HEK293T (cell line): ENCODE measurements around the gene GRAP.
A peak's percentile ranks its signal among the peaks of the same experiment; 100 is the strongest.

Experiments used
- CTCF ChIA-PET: fragments of 350-600 bp; formaldehyde crosslinking; extraction: SDS; loops from one replicate; lab custom pipeline; 2021; ENCODE audit warnings: antibody characterized with exemption, inconsistent platforms; lab: Yijun Ruan, JAX
- POLR2A ChIA-PET: fragments of 350-600 bp; formaldehyde crosslinking; extraction: SDS; loops from one replicate; lab custom pipeline; 2020; ENCODE audit warnings: antibody characterized with exemption, inconsistent platforms; lab: Yijun Ruan, JAX
- DNase-seq: peaks from one replicate; pipeline ENCODE4 v3.0.0; 2012; ENCODE audit warnings: mixed read lengths; ENCODE audit errors: extremely low spot score
- ARNT ChIP-seq: fragments of 450-650 bp; IDR thresholded peaks from 2 replicates; pipeline ENCODE4 v1.6.1; 2017; ENCODE audit warnings: mild to moderate bottlenecking
- BHLHE40 ChIP-seq: fragments of 450-650 bp; IDR thresholded peaks from 2 replicates; pipeline ENCODE4 v1.6.1; 2016; ENCODE audit warnings: mild to moderate bottlenecking, moderate library complexity, borderline replicate concordance
- CTBP1 ChIP-seq: fragments of 450-650 bp; IDR thresholded peaks from 2 replicates; pipeline ENCODE4 v1.6.1; 2016; ENCODE audit warnings: borderline replicate concordance
- ELF4 ChIP-seq: fragments of 450-650 bp; IDR thresholded peaks from 2 replicates; pipeline ENCODE4 v1.6.1; 2017; ENCODE audit warnings: antibody characterized with exemption
- FOXA1 ChIP-seq: fragments of 450-650 bp; IDR thresholded peaks from 2 replicates; pipeline ENCODE4 v1.6.1; 2016; ENCODE audit warnings: mild to moderate bottlenecking
- FOXK2 ChIP-seq: fragments of 450-650 bp; IDR thresholded peaks from 2 replicates; pipeline ENCODE4 v1.6.1; 2016; ENCODE audit warnings: mild to moderate bottlenecking
- FOXM1 ChIP-seq: fragments of 450-650 bp; IDR thresholded peaks from 2 replicates; pipeline ENCODE4 v1.6.1; 2017; ENCODE audit warnings: mild to moderate bottlenecking, borderline replicate concordance
- HDGF ChIP-seq: fragments of 450-650 bp; IDR thresholded peaks from 2 replicates; pipeline ENCODE4 v1.6.1; 2017; ENCODE audit warnings: antibody characterized with exemption, borderline replicate concordance
- L3MBTL2 ChIP-seq: fragments of 450-650 bp; conservative IDR thresholded peaks from 2 replicates; pipeline ENCODE4 v1.6.1; 2016; ENCODE audit warnings: mild to moderate bottlenecking
- LEF1 ChIP-seq: fragments of 450-650 bp; IDR thresholded peaks from 2 replicates; pipeline ENCODE4 v1.6.1; 2017; ENCODE audit warnings: mild to moderate bottlenecking, borderline replicate concordance
- NFRKB ChIP-seq: fragments of 450-650 bp; IDR thresholded peaks from 2 replicates; pipeline ENCODE4 v1.6.1; 2016; ENCODE audit warnings: mild to moderate bottlenecking, moderate library complexity
- SP1 ChIP-seq: fragments of 450-650 bp; IDR thresholded peaks from 2 replicates; pipeline ENCODE4 v1.6.1; 2017
- SUZ12 ChIP-seq: fragments of 450-650 bp; IDR thresholded peaks from 2 replicates; pipeline ENCODE4 v1.6.1; 2016; ENCODE audit warnings: mild to moderate bottlenecking
- TARDBP ChIP-seq: fragments of 450-650 bp; IDR thresholded peaks from 2 replicates; pipeline ENCODE4 v1.6.1; 2016
- ZNF384 ChIP-seq: fragments of 450-650 bp; IDR thresholded peaks from 2 replicates; pipeline ENCODE4 v1.6.1; 2016
- TF ChIP-seq, protein P1 (sequence below): fragments of 450-650 bp; IDR thresholded peaks from 2 replicates; pipeline ENCODE4 v1.6.1; 2016

GRAP gene

DNA sequence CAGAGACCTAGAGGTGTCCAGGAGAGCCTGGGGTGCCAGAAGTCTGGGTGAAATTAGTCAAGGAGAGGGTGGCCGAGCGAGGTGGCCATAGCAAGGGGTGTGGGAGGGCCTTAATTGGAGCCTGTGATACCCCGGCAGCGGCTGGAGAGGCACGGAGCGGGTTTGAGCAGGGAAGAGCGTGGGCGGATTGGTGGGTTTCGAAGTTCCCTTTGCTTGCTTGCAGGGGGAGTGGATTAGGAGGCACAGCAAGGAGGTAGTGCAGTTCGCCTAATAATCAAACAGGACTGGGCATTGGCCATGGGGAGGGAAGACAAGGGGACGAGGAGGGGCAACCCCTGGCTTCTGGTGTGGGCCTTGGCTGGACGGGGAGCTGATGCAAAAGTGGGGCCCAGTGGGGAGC is 36.8 kb downstream of the GRAP start:
- TF ChIP-seq CTBP1 (no peak), ELF4 (no peak), FOXM1 (no peak), FOXA1 (no peak), L3MBTL2 (no peak), BHLHE40 (no peak), LEF1 (no peak), FOXK2 (no peak), TARDBP (no peak), NFRKB (no peak), ARNT (no peak), HDGF (no peak), SP1 (no peak), ZNF384 (no peak), SUZ12 (no peak)
- TF ChIP-seq, protein P1, sequence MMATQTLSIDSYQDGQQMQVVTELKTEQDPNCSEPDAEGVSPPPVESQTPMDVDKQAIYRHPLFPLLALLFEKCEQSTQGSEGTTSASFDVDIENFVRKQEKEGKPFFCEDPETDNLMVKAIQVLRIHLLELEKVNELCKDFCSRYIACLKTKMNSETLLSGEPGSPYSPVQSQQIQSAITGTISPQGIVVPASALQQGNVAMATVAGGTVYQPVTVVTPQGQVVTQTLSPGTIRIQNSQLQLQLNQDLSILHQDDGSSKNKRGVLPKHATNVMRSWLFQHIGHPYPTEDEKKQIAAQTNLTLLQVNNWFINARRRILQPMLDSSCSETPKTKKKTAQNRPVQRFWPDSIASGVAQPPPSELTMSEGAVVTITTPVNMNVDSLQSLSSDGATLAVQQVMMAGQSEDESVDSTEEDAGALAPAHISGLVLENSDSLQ = no peak
- CTCF ChIA-PET = no interaction called here
- no peak for DNase-seq
- POLR2A ChIA-PET = no interaction called here

DNA sequence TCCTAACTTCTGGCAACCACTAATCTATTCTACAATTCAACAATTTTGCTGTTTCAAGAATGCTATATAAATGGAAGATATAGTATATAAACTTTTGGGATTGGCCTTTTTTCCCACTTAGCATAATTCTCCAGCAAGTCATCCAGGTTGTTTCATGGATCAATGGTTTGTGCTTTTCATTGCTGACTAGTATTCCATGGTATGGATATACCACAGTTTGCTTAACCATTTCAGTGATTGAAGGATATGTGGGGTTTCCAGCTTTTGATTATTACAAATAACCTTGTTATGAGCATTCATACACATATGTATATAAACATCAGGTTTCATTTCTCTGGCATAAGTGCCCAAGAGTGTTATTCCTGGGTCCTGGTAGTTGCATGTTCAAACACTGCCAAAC is 40.1 kb downstream of the GRAP start:
- no peak for DNase-seq
- TF ChIP-seq ELF4 = no peak
- CTCF ChIA-PET = no interaction called here
- POLR2A ChIA-PET = no interaction called here

DNA sequence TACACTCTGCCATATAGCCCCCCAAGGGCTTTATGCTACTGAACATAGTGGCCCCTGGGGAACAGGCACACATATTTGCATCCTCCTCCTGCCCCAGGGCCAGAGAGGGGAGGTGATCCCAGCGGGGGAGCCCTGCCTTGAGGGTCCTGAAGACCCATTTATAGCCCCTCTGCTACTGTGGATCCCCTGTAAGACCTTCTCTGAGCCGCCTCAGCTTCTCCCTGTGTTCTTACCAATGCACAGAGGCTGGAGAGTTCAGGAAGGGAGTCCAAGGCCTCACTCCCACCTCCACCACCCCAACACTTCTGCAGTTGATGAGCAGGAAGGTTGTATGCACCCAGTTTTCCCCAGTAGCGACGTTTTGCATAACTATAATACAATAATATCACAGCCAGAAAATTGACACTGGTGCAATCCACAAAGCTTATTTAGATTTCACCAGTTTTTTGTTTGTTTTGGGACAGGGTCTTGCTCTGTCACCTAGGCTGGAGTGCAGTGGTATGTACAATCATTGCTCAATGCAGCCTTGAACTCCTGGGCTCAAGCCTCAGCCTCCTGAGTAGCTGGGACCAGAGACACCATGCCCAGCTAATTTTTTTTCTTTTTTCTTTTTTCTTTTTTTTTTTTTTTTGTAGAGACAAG is 40.8 kb downstream of the GRAP start:
- no peak for DNase-seq
- ChIA-PET POLR2A (interaction anchor here (1.5 kb wide), 1 partner anchor 17 kb away, joined by 6 read pairs; no protein-coding TSS in a partner anchor), CTCF (no interaction called here)
- no peak for TF ChIP-seq LEF1
- no peak for TF ChIP-seq ZNF384
- no peak for TF ChIP-seq FOXA1
- no peak for TF ChIP-seq BHLHE40
- TF ChIP-seq SP1 = no peak
- no peak for TF ChIP-seq ARNT

DNA sequence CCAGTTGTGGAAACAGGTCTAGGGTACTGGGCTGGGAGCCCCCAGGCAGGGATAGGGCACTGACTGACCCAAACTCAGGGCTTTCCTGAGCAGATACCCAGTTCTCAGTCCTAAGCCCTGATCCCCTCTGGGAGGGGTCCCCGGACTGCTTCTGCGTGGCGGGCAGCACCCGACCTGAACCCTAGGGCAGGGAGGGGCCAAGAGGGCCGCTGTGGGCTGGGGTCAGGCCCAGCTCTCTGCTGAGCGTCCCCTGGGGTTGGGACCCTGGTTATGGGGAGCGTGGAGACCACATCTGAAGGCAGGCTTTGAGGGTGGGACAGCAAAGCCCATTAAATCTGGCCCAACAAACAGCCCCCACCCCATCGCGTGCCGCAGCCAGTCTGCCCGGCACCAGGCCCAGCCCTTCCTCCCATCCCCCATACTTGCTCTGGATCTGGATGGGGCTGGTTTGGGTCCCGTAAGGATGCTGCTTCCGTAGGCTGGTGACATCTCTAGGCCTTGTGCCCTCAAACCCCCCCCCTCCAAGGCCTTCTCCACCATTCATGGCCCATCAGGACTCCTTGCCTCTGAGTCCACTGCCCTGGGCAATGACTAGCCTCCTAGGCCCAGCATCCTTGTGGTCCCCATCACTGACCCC is 41.5 kb downstream of the GRAP start:
- no peak for TF ChIP-seq FOXM1
- TF ChIP-seq, protein P1 = no peak
- TF ChIP-seq FOXA1 = no peak
- no peak for TF ChIP-seq TARDBP
- TF ChIP-seq SP1 = no peak
- no peak for TF ChIP-seq SUZ12
- no peak for TF ChIP-seq BHLHE40
- TF ChIP-seq HDGF = no peak
- TF ChIP-seq L3MBTL2 = no peak
- no peak for TF ChIP-seq ZNF384
- no peak for TF ChIP-seq NFRKB
- no peak for TF ChIP-seq CTBP1
- no peak for TF ChIP-seq LEF1
- TF ChIP-seq FOXK2 = no peak
- TF ChIP-seq ARNT = no peak
- no peak for TF ChIP-seq ELF4
- ChIA-PET POLR2A (interaction anchor here (1.0 to 1.5 kb wide), 7 partner anchors 8 to 44 kb away, joined by 3 to 8 read pairs (median 4); no protein-coding TSS in a partner anchor), CTCF (interaction anchor here (1.7 kb wide), 1 partner anchor 44 kb away, joined by 6 read pairs; no protein-coding TSS in a partner anchor)
- no peak for DNase-seq

DNA sequence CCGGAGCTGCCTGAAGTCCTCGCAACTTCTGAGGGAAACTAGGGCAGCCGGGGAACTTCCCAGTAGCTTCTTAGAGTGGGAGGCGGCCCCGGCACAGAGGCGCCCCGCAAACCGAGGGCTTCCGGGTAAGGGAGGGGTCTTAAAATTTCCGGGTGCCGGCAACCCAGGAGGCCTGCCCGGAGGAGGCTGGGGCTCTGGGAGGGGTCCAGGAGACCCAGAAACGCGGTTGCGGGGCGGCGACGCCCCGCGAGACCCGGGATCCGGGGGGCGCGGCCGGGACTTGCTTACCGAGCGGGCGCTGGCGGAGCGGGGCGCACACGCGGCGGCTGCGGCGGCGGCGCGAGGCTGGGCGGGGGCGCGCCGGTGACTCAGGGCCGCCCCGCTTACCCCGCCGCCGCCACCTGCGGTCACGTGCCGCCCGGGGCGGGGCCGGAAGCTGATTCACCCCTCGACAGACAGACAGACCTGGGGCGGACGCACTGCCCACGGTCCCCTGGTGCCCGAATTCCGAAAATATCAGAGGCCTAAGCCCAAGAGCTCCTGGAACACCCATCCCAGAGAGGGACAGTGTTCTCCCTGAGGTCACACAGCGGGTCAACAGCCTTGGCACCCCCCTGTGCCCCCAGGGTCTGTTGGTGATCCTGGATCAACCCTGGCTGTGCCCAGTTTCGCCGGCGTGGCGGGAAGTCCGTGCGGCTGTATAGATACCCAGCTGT is 42.2 kb downstream of the GRAP start, which contains the start of gene FAM83G:
FAM83G (minus strand) TSS at position 344 of the 716 bp plus-strand sequence. CDS start 723 bp downstream, outside the sequence.
- peak; percentile 53 for DNase-seq
- TF ChIP-seq FOXM1 = 0 out of 2 replicates have a peak, but pooled peaks have one; percentile 43
- TF ChIP-seq, protein P1 = no peak
- CTCF ChIA-PET = interaction anchor here (1.7 kb wide), 1 partner anchor 44 kb away, joined by 6 read pairs; no protein-coding TSS in a partner anchor
- POLR2A ChIA-PET = interaction anchor here (1.0 to 1.5 kb wide), 9 partner anchors 8 to 44 kb away, joined by 3 to 8 read pairs (median 4); no protein-coding TSS in a partner anchor

DNA sequence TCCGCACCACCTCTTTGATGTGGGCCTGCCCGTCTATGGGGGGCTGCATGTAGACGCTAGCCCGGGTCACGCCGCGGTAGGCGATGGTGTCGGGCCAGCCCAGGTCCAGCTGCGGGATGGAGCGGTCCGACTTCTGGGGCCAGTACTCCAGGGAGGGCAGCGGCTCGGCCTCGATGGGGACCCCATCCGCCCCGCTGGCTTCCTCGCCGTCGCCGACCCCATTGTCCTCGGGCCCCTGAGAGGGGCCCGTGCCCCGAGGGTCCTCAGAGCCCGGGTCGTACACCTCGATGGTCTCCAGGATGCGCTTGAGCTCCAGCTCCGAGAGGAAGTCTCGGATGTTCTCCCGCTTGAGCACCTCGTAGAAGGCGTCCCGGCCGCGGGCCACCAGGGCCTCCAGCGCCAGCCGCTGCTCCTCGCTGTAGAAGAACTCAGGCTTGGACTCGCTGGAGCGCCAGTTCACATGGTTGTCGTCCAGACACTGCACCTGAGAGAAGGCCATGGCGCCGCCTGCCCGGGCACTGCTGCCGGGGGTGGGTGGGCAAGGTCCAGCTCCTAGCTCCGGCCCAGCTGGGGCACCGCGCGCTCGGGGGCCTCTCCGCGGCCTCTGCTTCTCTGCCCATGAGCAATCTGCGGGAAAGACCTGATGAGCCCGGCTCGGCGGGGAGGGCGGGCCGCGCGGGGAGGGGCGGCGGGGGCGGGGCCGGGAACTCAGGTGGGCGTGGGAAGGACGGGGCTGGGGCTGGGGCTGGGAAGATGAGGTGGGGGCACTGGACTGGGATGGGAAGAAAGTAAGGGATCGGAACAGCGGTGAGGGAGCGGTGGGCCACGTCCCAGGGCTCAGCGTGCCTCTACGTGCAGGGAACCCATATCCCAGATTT is 43.0 kb downstream of the GRAP start:
- TF ChIP-seq, protein P1 = no peak
- no peak for TF ChIP-seq HDGF
- TF ChIP-seq ARNT = no peak
- no peak for TF ChIP-seq LEF1
- no peak for TF ChIP-seq ZNF384
- no peak for TF ChIP-seq NFRKB
- no peak for TF ChIP-seq SP1
- POLR2A ChIA-PET = interaction anchor here (1.0 to 1.5 kb wide), 8 partner anchors 10 to 43 kb away, joined by 3 to 8 read pairs (median 4); no protein-coding TSS in a partner anchor
- peak; percentile 44 for DNase-seq
- CTCF ChIA-PET = interaction anchor here (1.7 to 2.1 kb wide), 2 partner anchors 42 to 43 kb away, joined by 5 to 6 read pairs; no protein-coding TSS in a partner anchor
